ENCODE results near the gene TSPAN17.
"Not testable (repeated sequence)": the region's sequence is repeated elsewhere in the genome, so short reads cannot be mapped to it uniquely, and the experiment has no call there.

The TSPAN17 gene

DNA sequence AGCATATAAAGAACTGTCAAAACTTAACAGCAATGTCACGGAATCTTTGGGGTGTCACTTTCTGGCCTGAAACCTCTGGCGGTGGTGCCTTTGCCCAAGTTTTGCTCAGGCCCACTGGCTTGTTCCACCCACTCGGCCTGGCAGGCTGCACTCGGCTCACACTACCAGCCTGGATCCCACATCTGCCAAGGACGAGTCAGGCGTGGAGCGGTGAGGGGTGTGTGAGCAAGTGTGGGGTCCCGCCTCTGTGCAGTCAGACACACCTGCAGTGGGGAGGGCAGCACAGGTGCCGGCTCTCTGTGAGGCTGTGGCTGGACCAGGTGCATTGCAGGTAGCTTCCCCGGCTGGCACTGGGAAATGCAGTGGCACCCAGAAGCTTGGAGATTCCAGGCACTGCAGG lies 40.0 kb downstream of the TSPAN17 start:
- DNase-seq: no peak

DNA sequence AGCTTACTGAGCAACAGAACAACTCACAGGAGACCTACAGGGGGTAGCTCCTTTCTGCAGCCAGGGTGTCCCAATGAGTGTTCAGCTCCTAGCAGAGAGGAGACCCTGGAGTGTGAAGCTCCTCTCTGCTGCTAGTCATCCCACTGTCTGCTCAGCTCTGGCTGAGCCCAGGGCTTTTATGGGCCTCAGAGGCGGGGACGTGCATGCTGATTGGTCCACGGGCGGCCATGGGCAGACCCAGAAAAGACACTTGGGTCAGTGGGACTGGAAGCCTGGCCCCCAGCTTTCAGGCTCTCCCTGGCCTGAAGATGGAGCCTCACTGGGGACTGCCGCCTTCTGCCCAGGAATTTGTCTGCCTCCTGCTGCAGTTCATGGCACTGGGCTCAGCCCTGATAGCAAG lies 40.6 kb downstream of the TSPAN17 start:
- DNase-seq: no peak

DNA sequence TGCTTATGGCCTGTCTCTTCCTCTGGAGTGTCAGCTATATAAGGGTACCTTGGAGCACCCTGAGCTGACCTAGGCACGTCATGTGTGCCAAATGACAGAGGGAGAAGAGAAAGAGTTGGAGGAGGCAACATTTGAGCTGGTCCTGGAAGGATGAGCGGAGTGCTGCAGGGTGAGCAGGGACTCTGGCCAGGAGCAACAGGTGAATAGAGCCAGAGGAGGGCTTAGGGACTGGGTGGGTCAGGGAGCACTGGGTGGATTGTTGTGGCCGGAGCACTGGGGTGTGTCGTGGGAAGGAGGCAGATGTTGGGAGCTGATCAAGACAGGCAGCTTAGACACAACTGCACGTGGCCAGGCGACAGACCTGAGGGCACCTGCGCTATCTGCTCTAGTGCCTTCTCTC lies 43.6 kb downstream of the TSPAN17 start:
- DNase-seq: no peak

DNA sequence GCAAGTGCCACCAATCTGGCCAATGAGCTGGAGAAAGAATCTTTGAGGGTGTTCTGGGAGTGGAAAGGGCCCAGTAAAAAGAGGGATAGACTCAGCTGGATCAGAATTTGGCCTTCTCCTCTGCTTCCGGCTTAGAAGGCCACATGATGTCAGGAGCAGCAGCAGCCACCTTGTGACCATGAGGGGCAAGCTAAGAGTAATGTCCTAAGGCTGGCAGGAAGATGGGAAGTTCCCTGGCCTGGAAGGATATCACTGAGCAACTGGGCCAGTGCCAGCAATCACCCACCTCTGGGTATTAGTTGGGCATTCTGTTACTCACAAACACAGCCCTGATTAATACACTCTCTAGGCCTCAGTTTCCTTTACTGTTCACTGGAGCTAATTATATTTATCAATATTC lies 44.2 kb downstream of the TSPAN17 start:
- no peak for DNase-seq

DNA sequence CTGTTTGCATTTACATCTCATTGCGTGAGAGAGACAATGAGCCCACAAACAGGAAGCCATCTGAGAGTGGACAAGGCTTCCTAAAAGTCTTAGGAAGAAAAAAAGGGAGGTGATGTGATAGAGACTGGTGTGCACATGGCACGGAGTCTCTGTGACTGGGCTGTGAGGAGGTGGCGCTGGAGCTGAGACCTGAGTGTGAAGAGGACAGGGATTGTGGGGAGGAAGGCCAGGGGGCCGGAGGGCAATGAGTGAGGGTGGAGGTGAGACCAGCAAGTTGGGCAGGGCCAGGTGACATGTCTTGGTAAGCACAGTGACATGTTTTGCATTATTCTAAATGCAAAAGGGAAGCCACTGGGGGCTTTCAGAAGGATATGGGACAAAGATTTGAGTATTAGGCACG lies 45.0 kb downstream of the TSPAN17 start:
- no peak for DNase-seq

DNA sequence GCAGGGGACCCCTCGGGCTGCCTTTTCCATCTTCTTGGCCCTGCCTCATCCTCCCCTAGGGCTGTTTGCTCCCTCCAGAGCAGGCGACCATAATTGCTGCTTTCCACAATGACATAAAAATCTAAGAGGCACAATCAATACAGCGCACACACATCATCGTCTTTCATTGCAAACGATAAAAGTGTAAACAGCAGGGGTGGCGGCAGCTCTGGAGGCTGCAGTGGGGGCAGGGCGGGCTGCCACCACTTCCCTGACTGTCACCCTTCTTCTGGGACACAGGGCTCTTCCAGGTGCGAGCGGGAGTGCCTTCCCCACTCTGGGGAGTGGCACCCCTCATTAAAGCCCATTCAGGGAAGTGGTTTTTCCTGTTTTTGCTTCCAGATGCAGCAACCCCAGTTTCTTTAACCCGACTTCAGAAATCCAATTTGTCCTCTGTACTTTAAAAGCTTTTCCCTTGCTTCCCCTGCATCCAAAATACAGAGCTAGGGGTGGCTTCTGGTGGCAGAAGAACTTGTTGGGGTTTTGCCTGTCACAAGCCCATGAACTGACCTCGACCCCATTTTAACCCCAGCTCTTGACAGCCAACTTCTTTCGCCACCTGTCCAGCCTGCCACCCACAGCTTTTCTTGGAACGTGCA lies 45.7 kb downstream of the TSPAN17 start:
- DNase-seq: no peak

DNA sequence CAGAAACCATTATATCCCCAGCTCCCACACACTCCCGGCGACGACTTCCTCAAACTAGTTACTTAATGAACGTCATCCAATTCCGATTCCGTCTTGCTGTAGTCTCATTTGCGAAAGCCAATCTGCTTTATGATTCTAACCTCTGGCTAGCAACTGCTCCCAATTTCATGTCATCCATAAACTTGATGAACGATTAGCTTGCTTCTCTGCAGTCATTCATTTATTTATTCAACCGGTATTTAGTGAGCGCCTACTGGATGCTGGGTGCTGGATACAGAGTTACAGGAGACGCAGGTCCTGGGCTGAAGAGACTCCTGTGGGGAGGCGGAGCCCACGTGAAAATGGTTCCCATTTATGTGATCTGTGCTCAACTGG lies 46.2 kb downstream of the TSPAN17 start:
- no peak for DNase-seq

DNA sequence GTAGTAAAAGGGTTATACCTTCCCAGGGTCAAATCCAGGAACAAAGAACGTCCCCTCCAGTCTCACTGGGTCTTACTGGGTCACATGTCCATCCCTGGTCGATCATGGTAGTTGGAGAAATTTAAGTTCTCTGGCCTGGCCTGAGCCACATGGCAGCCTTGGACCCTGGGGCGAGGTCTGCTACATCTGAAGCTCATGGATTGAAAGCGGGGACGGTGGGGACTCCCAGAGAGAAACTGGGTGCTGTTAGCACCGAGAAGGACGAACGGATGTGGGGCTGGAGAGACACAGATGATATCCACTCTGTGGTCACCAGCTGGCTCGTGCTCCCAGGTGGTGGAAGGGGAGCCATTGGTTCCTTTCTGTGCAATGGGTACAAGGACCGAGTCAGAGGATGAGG lies 46.9 kb downstream of the TSPAN17 start:
- no peak for DNase-seq

DNA sequence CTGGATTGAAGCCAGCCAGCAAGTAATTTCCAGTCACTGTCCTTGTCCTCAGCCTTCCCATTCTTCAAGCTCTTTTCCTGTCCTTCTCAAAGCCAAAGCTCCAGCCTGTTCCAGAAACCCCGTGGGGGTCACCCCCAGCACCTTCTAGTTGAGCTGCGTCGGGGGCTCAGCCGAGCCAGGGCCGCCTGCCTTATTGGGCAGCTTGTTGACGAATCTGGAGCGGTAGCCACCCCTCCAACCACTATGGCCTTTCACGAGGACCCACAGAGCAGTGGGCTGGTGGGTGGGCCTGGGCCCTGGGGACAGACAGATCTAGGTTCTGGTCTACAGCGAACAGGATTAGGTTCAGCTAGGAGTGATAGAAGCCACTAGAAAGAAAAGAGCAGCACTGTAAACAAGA lies 47.3 kb downstream of the TSPAN17 start:
- no peak for DNase-seq

DNA sequence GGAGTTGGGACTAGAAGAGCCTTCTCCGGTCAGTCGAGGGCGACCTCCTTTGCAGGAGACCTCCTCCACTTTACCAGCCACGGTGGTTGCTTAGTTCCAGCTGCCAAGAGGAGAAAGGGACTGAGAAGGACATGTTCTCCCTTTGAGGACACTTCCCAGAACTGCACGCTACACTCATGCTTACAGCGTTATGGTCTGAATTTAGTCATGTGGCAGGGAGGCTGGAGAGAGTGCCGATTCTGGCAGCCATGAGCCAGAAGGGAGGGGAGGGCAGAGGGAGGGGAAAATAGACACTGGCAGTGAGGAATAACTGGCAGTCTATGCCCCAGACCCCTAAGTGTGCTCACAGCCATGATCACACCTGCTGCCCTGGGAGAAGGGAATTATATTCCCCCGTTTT lies 47.8 kb downstream of the TSPAN17 start:
- DNase-seq: no peak

DNA sequence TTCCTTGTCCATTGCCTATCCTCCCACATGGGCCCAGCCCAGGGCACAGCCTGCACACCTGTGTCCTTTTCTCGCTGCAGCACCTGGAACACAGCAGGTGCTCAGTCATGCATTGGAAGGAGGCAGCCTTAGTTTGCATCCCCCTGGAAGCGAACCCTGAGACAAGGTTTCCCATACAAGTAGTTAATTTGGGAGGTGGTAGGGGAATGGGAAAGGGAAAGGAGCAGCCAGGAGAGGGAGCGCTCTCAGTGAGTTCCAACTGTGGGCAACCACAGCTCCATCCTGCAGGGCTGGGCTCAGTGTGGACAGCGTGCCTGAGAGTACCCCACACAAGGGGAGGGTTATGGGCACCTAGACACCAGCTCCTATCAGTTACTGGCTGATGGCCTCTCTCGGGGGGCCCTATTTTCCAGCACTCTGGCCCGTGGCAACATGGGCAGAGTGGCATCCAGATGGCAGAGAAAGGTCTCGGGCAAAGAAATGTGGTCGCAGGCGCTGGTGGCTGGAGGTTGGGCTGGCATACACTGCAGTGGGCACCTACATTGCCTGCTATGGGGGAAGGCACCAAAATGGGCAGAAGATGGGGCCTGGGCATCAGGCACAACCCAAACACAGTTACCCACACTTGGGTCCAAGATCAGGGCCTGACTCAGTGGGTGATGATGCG lies 50.1 kb downstream of the TSPAN17 start:
- no peak for DNase-seq

DNA sequence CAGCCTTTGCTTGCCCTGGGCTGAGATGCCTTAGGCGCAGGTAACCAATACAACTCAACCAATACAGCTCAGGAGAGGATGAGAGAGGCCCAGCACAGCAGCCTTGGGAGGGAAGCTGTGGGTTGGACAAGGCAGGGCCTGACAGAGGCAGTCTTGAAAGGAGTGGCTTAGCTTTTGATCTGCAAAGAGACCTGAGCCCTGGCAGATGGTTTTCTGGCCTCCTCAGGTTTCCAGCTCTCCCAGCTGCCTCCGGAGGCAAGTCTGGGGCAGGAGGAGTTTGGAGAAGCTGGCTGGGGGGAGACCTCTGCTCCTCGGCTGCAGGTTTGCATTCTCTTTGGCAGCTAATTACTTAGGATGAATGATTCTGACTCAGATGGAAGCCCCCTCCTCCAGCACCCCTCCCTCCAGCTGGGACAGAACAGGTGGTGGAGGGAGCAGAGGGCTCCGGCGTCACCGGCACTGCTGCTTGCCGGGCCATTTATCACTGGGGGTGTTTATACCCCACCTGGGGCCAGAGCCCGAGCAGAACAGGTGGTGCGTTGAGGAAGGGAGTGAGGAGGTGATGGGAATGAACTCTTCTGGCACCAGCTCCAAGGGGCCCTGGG lies 50.8 kb downstream of the TSPAN17 start:
- DNase-seq: no peak

DNA sequence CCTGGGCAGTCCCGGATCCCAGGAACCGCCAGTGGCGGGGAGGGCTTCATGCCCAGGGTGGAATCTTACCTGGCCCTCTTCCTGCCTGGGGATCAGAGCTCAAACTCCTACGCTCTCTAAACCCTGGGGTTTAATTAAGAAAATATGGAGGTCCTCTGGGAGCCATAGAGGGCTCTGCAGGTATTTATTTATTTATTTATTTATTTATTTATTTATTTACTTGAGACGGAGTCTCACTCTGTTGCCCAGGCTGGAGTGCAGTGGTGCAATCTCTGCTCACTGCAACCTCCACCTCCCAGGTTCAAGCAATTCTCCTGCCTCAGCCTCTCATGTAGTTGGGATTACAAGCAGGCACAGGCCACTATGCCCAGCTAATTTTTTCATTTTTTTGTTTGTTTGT lies 52.2 kb downstream of the TSPAN17 start:
- not testable (repeated sequence) for DNase-seq

DNA sequence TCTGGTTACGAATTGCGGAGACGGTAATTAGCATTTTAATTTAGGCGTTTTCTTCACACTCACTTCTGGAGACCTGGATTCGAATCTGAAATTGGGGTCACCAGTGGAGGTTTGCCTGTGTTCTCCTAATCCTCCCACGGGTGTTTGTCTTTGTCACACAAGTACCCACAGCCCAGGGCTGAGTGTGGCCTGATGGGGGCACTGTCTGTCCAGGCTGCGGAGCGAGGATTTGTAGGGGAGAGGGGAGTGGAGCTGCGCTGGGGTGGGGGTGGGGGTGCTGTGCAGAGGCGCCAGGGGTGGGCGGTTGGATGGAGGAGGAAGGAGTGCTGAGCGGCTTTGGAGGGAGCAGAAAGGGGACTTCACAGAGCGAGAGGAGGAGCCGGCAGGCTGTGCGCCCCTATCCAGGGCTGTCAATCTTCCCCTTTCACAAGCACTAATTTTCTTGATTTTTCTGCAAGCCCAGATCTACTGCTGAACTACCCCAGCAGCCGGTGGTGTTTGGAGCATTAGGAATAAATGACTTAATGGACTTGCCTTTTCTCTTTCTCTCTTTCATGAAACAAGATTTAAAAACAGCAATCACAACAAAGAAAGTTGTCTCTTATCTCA lies 53.1 kb downstream of the TSPAN17 start:
- DNase-seq: no peak

DNA sequence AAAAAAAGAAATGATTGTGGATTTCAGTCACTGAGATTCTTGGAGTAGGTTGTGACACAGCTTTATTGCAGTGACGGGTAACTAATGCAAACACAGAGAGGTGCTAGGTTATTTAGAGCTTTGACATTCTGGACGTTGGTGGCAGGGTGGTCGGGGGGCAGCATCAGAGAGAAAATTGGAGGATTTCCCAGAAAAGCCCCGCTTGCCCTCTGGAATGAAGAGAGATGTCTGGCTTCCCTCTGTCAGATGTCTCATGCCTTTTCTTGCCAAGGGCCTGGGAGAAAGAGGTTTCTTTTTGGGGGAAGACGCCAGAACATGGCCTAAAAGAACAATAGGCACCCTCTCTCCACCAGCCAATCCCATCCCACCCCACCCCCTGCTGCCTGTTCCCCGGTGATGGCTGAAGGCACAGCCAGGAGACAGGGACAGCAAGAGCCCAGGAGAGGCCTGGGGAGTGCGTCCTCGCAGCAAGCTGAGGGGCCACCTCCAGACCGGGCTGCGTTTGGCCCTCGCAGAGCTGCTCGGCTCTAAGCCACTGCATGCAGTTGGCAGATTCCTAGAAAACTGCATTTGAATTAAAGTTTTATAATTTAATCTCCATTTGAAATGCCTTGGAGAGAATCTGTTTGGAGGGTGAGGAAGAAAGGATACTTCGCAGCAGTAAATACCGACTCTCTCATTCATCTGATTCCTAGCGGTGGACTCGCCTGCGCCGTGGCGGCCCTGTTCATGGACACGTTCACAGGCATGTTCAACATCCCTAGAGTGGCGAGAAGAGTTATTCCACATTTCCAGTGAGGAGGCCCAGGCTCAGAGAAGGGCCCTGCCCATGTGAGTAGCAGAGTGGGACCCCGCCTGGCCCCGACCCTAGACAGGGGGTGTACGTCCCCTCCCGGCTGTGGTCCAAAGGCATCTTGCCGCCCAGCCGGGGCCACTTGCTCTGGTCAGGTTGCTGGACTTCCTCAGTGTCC lies 55.7 kb downstream of the TSPAN17 start:
- no peak for DNase-seq

DNA sequence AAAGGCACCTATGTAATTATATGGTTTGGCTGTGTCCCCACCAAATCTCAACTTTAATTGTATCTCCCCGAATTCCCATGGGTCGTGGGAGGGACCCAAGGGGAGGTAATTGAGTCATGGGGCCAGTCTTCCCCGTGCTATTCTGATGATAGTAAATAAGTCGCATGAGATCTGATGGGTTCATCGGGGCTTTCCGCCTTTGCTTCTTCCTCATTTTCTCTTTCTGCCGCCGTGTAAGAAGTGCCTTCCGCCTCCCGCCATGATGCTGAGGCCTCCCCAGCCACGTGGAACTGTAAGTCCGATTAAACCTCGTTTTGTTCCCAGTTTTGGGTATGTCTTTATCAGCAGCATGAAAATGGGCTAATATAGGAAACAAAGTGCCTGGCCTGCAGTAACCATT lies 56.6 kb downstream of the TSPAN17 start:
- DNase-seq: no peak

DNA sequence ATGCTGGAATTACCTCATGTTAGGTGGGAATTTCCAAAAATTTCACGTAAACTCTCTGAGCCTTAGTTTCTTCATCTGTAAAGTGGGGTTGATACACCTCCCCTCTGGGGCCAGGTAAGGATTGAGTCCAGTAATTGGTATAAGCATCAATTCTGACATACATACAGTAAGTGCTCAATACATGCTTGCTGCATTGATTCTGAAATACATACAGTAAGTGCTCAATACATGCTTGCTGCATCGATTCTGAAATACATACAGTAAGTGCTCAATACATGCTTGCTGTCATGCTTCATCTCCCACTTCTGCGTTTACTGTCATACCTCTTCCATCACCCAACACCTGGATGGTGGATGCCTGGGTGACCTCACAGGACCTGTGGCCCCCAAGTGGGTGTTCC lies 57.1 kb downstream of the TSPAN17 start:
- DNase-seq: no peak

DNA sequence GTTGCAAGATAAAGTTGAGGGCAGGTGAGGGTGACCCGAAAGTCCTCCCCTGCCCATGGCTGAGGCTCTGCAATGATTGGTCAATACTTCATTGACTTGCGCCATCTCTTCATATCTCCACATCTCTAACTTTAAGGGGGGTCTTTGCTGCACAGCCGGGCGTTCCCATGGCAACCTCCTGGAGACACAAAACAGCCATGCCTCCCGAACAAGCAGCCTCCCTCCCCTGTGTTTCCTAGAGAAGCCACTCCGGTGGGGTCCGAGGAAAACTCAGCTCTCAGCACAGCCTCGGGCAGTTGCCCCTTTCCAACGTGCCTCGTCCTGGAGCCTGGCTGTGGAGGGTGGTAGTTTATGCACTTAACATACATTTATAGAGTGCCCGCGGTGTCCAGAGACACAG lies 57.5 kb downstream of the TSPAN17 start:
- no peak for DNase-seq

Measured in activated CD4-positive, CD25-positive, alpha-beta regulatory T cell treated with anti-CD3 and anti-CD28 coated beads, Interleukin-2, amount 50 U/mL, for 72 hours (primary cell).